Testis (tissue), 2 donors: ENCODE measurements around the gene ZNF628.

ENCODE experiments used
- CTCF ChIP-seq, 3 experiments: fragments of 450-650 bp in 2 of 3; fragments of 200-600 bp in 1 of 3; sonication (generic) in 1 of 3; IDR thresholded peaks; one replicate each; pipeline ENCODE4 v1.5.1; 2016 to 2019; ENCODE audit warnings: antibody characterized with exemption in 3 of 3, mild to moderate bottlenecking in 2 of 3, moderate library complexity in 1 of 3
- POLR2A ChIP-seq: fragments of 450-650 bp; IDR thresholded peaks from one replicate; pipeline ENCODE4 v1.6.1; 2017; ENCODE audit warnings: antibody characterized with exemption, mild to moderate bottlenecking, moderate library complexity

- TF ChIP-seq CTCF (IDR thresholded peaks at IDR 0.05) (no peak), POLR2A (no peak)
Observed at GRCh38 chr19:55471266-55471665, 5.2 kb upstream of the ZNF628 start.
